SK-N-SH treated with all-trans-retinoic acid at 6 μM for 48 hours (cell line): ENCODE results near the gene GOLGA3.
"Not testable (repeated sequence)": the region's sequence is repeated elsewhere in the genome, so short reads cannot be mapped to it uniquely, and the experiment has no call there.

Experiments used
- ATAC-seq: fragments of 200-7000 bp; cut with Tn5 transposase; 3 replicates; pipeline ENCODE4 v1.9.1; 2020; ENCODE audit warnings: mild to moderate bottlenecking, moderate library complexity
- ARNTL ChIP-seq: fragments of 450-650 bp; formaldehyde crosslinking; IDR thresholded peaks from 2 replicates; pipeline ENCODE4 v1.5.0; 2020; ENCODE audit warnings: low read depth, mild to moderate bottlenecking, moderate library complexity, borderline replicate concordance
- BACH2 ChIP-seq: fragments of 250-450 bp; sonication (Bioruptor Pico); IDR thresholded peaks from 2 replicates; pipeline ENCODE4 v1.9.0; 2021; ENCODE audit warnings: mild to moderate bottlenecking, borderline replicate concordance
- CSDC2 ChIP-seq: fragments of 250-450 bp; sonication (Bioruptor Pico); IDR thresholded peaks from 2 replicates; pipeline ENCODE4 v1.5.0; 2020; ENCODE audit warnings: mild to moderate bottlenecking, moderate library complexity
- ESRRG ChIP-seq: fragments of 250-450 bp; sonication (Bioruptor Pico); IDR thresholded peaks from 2 replicates; pipeline ENCODE4 v1.6.1; 2021; ENCODE audit warnings: mild to moderate bottlenecking
- GLIS3 ChIP-seq: fragments of 250-450 bp; sonication (Bioruptor Pico); IDR thresholded peaks from 2 replicates; pipeline ENCODE4 v1.5.0; 2020; ENCODE audit warnings: mild to moderate bottlenecking, moderate library complexity
- ISL1 ChIP-seq: fragments of 250-450 bp; sonication (Bioruptor Pico); IDR thresholded peaks from 2 replicates; pipeline ENCODE4 v2.1.2; 2022; ENCODE audit warnings: mild to moderate bottlenecking, moderate library complexity
- PPARA ChIP-seq: fragments of 250-450 bp; sonication (Bioruptor Pico); IDR thresholded peaks from 2 replicates; pipeline ENCODE4 v1.5.0; 2020; ENCODE audit warnings: mild to moderate bottlenecking, borderline replicate concordance
- RARB ChIP-seq: fragments of 250-450 bp; sonication (Bioruptor Pico); IDR thresholded peaks from 2 replicates; pipeline ENCODE4 v1.8.0; 2021; ENCODE audit warnings: mild to moderate bottlenecking, moderate library complexity
- SNAI2 ChIP-seq: fragments of 250-450 bp; sonication (Bioruptor Pico); IDR thresholded peaks from 2 replicates; pipeline ENCODE4 v1.5.0; 2020; ENCODE audit warnings: mild to moderate bottlenecking, moderate library complexity
- TCF4 ChIP-seq: fragments of 250-450 bp; sonication (Bioruptor Pico); IDR thresholded peaks from 2 replicates; pipeline ENCODE4 v1.8.0; 2021; ENCODE audit warnings: mild to moderate bottlenecking, moderate library complexity, borderline replicate concordance
- TOX ChIP-seq: fragments of 250-450 bp; sonication (Bioruptor Pico); IDR thresholded peaks from 2 replicates; pipeline ENCODE4 v1.8.0; 2021; ENCODE audit warnings: mild to moderate bottlenecking, moderate library complexity, borderline replicate concordance
- ZC3H10 ChIP-seq: fragments of 250-450 bp; sonication (Bioruptor Pico); IDR thresholded peaks from 2 replicates; pipeline ENCODE4 v1.5.1; 2021; ENCODE audit warnings: mild to moderate bottlenecking, moderate library complexity
- ZFP3 ChIP-seq: fragments of 250-450 bp; sonication (Bioruptor Pico); IDR thresholded peaks from 2 replicates; pipeline ENCODE4 v1.5.0; 2020; ENCODE audit warnings: mild to moderate bottlenecking, moderate library complexity
- ZNF70 ChIP-seq: fragments of 450-650 bp; formaldehyde crosslinking; IDR thresholded peaks from 2 replicates; pipeline ENCODE4 v1.5.0; 2020; ENCODE audit warnings: mild to moderate bottlenecking, moderate library complexity
- ZNF8 ChIP-seq: fragments of 450-650 bp; formaldehyde crosslinking; IDR thresholded peaks from 2 replicates; pipeline ENCODE4 v1.5.0; 2020; ENCODE audit warnings: mild to moderate bottlenecking, moderate library complexity
- TF ChIP-seq, protein P1 (sequence below): fragments of 250-450 bp; sonication (Bioruptor Pico); IDR thresholded peaks from 2 replicates; pipeline ENCODE4 v1.5.0; 2020; ENCODE audit warnings: mild to moderate bottlenecking, moderate library complexity
- TF ChIP-seq, protein P2 (sequence below): fragments of 250-450 bp; sonication (Bioruptor Pico); IDR thresholded peaks from 2 replicates; pipeline ENCODE4 v1.8.0; 2020; ENCODE audit warnings: mild to moderate bottlenecking, moderate library complexity, borderline replicate concordance
- TF ChIP-seq, protein P3 (sequence below): fragments of 250-450 bp; sonication (Bioruptor Pico); IDR thresholded peaks from 2 replicates; pipeline ENCODE4 v1.5.1; 2020; ENCODE audit warnings: low read depth, mild to moderate bottlenecking, moderate library complexity

The GOLGA3 gene

DNA sequence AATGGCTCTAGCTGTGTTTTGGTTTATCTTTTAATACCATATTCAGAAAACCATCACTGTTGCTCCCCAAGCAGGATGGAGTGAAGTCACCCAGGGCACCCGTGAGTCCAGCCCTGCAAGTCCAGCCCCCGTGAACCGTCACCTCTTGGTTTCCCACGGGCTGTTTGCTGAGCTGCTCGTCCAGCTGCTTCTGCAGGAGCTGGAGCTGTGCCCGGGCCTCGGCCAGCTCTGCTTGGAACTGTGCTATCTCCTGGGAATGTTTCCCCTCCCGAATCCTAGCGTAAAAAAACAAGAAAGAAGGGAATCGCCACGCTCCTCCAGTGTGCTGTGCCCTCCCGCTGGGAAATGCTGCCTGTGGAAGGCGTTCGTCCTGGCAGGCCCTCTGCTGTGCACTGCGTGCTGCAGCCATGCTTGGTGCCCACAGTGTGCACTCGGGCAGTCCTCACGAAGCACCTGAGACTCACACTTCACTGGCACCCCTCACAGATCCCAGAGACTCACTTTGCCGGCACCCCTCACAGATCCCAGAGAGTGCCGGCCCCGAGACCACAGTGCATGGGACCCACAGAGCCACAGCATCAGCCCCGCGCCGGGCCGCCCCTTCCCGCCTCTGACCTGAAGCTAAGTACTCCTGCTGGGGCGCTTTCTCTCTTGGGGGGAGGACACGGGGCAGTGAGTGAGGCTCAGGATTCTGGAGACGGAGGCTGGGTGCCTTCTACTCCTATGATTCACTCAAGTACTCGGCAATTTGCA is 51.7 kb downstream of the GOLGA3 start (continued):
- TF ChIP-seq, protein P1, sequence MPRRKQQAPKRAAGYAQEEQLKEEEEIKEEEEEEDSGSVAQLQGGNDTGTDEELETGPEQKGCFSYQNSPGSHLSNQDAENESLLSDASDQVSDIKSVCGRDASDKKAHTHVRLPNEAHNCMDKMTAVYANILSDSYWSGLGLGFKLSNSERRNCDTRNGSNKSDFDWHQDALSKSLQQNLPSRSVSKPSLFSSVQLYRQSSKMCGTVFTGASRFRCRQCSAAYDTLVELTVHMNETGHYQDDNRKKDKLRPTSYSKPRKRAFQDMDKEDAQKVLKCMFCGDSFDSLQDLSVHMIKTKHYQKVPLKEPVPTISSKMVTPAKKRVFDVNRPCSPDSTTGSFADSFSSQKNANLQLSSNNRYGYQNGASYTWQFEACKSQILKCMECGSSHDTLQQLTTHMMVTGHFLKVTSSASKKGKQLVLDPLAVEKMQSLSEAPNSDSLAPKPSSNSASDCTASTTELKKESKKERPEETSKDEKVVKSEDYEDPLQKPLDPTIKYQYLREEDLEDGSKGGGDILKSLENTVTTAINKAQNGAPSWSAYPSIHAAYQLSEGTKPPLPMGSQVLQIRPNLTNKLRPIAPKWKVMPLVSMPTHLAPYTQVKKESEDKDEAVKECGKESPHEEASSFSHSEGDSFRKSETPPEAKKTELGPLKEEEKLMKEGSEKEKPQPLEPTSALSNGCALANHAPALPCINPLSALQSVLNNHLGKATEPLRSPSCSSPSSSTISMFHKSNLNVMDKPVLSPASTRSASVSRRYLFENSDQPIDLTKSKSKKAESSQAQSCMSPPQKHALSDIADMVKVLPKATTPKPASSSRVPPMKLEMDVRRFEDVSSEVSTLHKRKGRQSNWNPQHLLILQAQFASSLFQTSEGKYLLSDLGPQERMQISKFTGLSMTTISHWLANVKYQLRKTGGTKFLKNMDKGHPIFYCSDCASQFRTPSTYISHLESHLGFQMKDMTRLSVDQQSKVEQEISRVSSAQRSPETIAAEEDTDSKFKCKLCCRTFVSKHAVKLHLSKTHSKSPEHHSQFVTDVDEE (CRISPR knock-in tag): no peak
- TF ChIP-seq TCF4 (CRISPR knock-in tag): no peak
- TF ChIP-seq, protein P2, sequence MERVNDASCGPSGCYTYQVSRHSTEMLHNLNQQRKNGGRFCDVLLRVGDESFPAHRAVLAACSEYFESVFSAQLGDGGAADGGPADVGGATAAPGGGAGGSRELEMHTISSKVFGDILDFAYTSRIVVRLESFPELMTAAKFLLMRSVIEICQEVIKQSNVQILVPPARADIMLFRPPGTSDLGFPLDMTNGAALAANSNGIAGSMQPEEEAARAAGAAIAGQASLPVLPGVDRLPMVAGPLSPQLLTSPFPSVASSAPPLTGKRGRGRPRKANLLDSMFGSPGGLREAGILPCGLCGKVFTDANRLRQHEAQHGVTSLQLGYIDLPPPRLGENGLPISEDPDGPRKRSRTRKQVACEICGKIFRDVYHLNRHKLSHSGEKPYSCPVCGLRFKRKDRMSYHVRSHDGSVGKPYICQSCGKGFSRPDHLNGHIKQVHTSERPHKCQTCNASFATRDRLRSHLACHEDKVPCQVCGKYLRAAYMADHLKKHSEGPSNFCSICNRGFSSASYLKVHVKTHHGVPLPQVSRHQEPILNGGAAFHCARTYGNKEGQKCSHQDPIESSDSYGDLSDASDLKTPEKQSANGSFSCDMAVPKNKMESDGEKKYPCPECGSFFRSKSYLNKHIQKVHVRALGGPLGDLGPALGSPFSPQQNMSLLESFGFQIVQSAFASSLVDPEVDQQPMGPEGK (CRISPR knock-in tag): no peak
- TF ChIP-seq CSDC2 (CRISPR knock-in tag): no peak

DNA sequence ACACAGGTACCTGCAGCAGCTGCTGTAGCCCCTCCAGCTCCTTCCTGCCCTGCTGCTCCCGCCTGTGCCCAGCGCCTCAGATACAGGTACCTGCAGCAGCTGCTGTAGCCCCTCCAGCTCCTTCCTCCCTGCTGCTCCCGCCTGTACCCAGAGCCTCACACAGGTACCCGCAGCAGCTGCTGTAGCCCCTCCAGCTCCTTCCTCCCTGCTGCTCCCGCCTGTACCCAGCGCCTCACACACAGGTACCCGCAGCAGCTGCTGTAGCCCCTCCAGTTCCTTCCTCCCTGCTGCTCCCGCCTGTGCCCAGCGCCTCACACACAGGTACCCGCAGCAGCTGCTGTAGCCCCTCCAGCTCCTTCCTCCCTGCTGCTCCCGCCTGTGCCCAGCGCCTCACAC is 52.4 kb downstream of the GOLGA3 start:
- ATAC-seq: not testable (repeated sequence)

DNA sequence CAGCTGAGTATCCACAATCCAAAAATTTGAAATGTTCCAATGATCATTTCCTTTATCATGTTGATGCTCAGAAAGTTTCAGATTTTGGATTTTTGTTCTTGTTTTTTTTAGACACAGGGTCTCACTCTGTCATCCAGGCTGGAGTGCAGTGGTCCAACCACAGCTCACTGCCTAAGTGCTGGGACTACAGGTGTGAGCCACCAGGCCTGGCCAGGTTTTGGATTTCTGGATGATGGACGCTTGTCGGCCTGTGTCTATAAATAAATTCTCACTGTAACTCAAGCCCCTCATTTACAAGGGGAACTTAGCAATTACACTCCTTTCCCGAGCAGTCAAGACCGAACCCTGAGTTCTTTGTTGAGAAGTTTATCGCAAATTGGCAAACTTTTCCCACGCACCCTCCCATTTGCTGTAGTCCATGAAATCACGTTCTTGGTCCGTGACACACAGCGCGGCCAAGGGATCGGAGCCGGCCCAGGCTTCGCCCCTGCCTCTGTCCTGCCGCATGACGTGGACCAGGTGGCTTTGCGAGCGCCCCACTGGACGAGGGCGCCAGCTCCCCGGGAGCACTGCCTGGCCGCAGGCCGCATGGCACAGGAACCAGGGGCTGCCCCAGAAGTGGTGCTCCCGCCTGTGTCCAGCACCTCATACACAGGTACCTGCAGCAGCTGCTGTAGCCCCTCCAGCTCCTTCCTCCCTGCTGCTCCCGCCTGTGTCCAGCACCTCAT is 53.0 kb downstream of the GOLGA3 start:
- ATAC-seq: no peak
- no peak for TF ChIP-seq ARNTL (CRISPR knock-in tag)
- TF ChIP-seq, protein P1 (CRISPR knock-in tag): no peak
- no peak for TF ChIP-seq GLIS3 (CRISPR knock-in tag)
- no peak for TF ChIP-seq TOX (CRISPR knock-in tag)
- no peak for TF ChIP-seq ISL1 (CRISPR knock-in tag)
- no peak for TF ChIP-seq ZC3H10 (CRISPR knock-in tag)
- TF ChIP-seq ZNF8: no peak
- no peak for TF ChIP-seq ZNF70 (CRISPR knock-in tag)
- TF ChIP-seq ZFP3: no peak
- no peak for TF ChIP-seq SNAI2 (CRISPR knock-in tag)

DNA sequence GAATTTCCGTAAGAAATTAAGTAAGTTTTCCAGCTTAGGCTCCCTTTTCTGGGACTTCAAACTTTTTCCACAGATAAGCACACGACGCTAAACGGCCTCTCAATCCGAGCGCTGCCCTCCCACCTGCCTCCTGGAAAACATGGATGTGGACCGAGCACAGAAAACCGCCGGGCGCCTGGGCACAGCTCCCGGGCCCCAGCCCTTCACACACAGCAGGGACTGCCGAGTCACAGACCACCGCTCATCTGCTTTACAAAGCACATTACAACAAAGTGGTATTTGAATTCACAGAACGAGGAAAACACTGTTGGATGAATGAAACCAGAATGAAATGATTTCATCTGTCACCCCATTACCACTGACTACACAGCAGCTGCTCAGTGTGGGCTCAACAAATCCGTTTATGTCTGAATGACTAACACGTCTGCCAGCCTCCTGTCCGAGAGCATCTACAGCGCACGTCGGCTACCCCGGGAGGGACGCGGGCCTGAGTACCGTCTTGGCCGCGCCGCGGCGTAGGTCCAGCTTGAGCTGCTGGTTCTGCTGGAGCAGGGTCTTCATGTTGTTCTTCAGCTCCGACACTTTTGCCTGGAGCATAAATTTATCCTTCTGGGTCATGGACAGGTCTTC is 53.9 kb downstream of the GOLGA3 start:
- no peak for TF ChIP-seq ZNF70 (CRISPR knock-in tag)
- TF ChIP-seq ZC3H10 (CRISPR knock-in tag): no peak
- no peak for TF ChIP-seq ARNTL (CRISPR knock-in tag)
- no peak for TF ChIP-seq SNAI2 (CRISPR knock-in tag)
- no peak for TF ChIP-seq ESRRG
- TF ChIP-seq, protein P3, sequence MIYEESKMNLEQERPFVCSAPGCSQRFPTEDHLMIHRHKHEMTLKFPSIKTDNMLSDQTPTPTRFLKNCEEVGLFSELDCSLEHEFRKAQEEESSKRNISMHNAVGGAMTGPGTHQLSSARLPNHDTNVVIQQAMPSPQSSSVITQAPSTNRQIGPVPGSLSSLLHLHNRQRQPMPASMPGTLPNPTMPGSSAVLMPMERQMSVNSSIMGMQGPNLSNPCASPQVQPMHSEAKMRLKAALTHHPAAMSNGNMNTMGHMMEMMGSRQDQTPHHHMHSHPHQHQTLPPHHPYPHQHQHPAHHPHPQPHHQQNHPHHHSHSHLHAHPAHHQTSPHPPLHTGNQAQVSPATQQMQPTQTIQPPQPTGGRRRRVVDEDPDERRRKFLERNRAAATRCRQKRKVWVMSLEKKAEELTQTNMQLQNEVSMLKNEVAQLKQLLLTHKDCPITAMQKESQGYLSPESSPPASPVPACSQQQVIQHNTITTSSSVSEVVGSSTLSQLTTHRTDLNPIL (CRISPR knock-in tag): no peak
- TF ChIP-seq, protein P1 (CRISPR knock-in tag): no peak
- TF ChIP-seq, protein P2 (CRISPR knock-in tag): no peak
- TF ChIP-seq ISL1 (CRISPR knock-in tag): no peak
- TF ChIP-seq BACH2 (CRISPR knock-in tag): no peak
- no peak for TF ChIP-seq PPARA (CRISPR knock-in tag)
- no peak for TF ChIP-seq ZNF8
- no peak for TF ChIP-seq RARB (CRISPR knock-in tag)
- no peak for TF ChIP-seq ZFP3
- ATAC-seq: no peak
